Neural cell (in vitro differentiated cells): ENCODE results near the gene CA11.

Source experiments
- EP300 ChIP-seq: fragments of 450-650 bp; conservative IDR thresholded peaks from 2 replicates; pipeline ENCODE4 v1.6.1; 2014; ENCODE audit warnings: antibody characterized with exemption, mild to moderate bottlenecking, moderate library complexity; ENCODE audit not compliant: poor library complexity, severe bottlenecking
- EZH2 ChIP-seq: fragments of 200-600, 300-800 bp; shearing (Covaris generic), sonication (generic); IDR thresholded peaks from 2 replicates; pipeline ENCODE4 v1.6.1; 2014; ENCODE audit warnings: antibody characterized with exemption, low read length, borderline replicate concordance, mild to moderate bottlenecking; ENCODE audit not compliant: insufficient read depth, poor library complexity, severe bottlenecking
- MXI1 ChIP-seq: fragments of 450-650 bp; conservative IDR thresholded peaks from 2 replicates; pipeline ENCODE4 v1.6.1; 2014; ENCODE audit warnings: antibody characterized with exemption, mild to moderate bottlenecking; ENCODE audit not compliant: poor library complexity, severe bottlenecking
- POLR2AphosphoS5 ChIP-seq: IDR thresholded peaks from 2 replicates; pipeline ENCODE4 v1.6.1; 2012
- RAD21 ChIP-seq: fragments of 450-650 bp; conservative IDR thresholded peaks from 2 replicates; pipeline ENCODE4 v1.6.1; 2014; ENCODE audit warnings: antibody characterized with exemption, mild to moderate bottlenecking, moderate library complexity
- SMC3 ChIP-seq: fragments of 450-650 bp; conservative IDR thresholded peaks from 2 replicates; pipeline ENCODE4 v1.6.1; 2014; ENCODE audit warnings: antibody characterized with exemption, mild to moderate bottlenecking, moderate library complexity; ENCODE audit not compliant: poor library complexity
- TF ChIP-seq, protein P1 (sequence below): fragments of 450-650 bp; IDR thresholded peaks from 2 replicates; pipeline ENCODE4 v1.5.1; 2014; ENCODE audit warnings: antibody characterized with exemption, mild to moderate bottlenecking, moderate library complexity; ENCODE audit not compliant: poor library complexity, severe bottlenecking

DNA sequence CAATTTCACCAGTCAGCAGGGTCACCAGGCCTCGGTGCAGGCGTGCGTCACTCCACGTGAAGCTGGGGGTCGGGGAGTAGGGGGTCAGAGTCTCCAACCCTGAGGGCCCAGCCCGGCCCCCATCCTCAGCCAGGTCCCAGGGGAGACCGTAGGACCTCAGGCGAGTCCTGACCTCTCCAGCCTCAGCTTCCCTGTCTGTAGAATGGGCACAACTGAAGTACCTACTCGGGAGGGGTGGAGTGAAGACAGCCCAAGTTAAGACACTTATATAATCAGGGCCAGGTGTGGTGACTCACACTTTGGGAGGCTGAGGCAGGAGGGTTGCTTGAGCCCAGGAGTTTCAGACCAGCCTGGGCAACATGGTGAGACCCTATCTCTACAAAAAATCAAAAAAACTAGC, 42.1 kb downstream of the CA11 start:
- TF ChIP-seq SMC3: no peak
- TF ChIP-seq, protein P1, sequence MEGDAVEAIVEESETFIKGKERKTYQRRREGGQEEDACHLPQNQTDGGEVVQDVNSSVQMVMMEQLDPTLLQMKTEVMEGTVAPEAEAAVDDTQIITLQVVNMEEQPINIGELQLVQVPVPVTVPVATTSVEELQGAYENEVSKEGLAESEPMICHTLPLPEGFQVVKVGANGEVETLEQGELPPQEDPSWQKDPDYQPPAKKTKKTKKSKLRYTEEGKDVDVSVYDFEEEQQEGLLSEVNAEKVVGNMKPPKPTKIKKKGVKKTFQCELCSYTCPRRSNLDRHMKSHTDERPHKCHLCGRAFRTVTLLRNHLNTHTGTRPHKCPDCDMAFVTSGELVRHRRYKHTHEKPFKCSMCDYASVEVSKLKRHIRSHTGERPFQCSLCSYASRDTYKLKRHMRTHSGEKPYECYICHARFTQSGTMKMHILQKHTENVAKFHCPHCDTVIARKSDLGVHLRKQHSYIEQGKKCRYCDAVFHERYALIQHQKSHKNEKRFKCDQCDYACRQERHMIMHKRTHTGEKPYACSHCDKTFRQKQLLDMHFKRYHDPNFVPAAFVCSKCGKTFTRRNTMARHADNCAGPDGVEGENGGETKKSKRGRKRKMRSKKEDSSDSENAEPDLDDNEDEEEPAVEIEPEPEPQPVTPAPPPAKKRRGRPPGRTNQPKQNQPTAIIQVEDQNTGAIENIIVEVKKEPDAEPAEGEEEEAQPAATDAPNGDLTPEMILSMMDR: no peak
- no peak for TF ChIP-seq EP300
- TF ChIP-seq EZH2: no peak
- TF ChIP-seq POLR2AphosphoS5: no peak
- TF ChIP-seq MXI1: no peak
- TF ChIP-seq RAD21: no peak
